ENCODE data around the gene GAL3ST1. TPM values are rescaled to one million over a fixed set of nuclear protein-coding genes. Genes with fewer than 3 reads are reported as not detected.

The GAL3ST1 gene
- total and polyA plus RNA-seq, 2 of the 8 experiments (the other 6 are each of a cell fraction or from before 2014, with no cell fraction given): 11.0 to 32.5 TPM

DNA sequence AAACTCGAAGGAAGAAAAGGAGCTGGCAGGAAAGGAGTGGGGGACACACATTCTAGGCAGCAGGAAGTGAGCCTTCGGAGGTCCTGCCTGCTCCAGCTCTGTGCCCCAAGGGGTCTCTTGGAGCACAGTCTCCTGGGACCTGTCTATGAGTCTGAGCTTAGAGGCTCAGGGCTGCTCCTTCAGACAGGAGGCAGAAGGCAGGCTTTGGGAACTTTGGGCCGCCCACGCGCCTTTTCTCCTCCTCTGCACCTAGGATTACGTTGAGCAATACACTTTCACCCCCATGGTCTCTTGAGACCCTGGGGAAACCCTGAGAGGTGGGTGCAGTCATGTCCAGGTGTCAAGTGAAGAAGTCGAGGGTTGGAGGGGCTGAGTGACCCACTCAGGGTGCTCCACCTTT is 33.5 kb upstream of the GAL3ST1 start:
- H3K4me1 ChIP-seq (replicated peaks in 1 of 4; ENCODE audit: control insufficient read depth in 3 of 4, insufficient read depth in 4 of 4, low read length in 3 of 4): peaks cover 3 to 31% (median 12%) of the 10 kb centered on the region in 4 experiments
- H2BK20ac ChIP-seq (ENCODE audit: low read length): no peak overlapping the region
- H3K23me2 ChIP-seq (ENCODE audit: low read depth, low read length): peaks cover 9% of the 10 kb centered on the region; the same call in 1 of the 2 replicates
- no peak overlapping the region for H4K5ac ChIP-seq (ENCODE audit: insufficient read length, low read depth, low read length)
- peaks cover 0 to 15% of the 10 kb centered on the region in 2 experiments; a peak in 2 of 4 replicates for H3K79me2 ChIP-seq (ENCODE audit: control insufficient read depth in 1 of 2, insufficient read depth in 2 of 2, low read length in 2 of 2)
- H3K27ac ChIP-seq (ENCODE audit: low read depth, low read length): peak overlapping the region; percentile 24; the same call in 1 of the 2 replicates
- H4K91ac ChIP-seq (replicated peaks; ENCODE audit: insufficient read length, low read length): peak overlapping the region; percentile 22
- peak overlapping the region; percentile 95 to 96 for H3K4me2 ChIP-seq (ENCODE audit: insufficient read depth in 1 of 2, low read depth in 2 of 2, low read length in 2 of 2)
- CTCF ChIA-PET (ENCODE audit: partially characterized antibody): interaction anchor here (0.5 to 7.0 kb wide), 14 partner anchors 10 to 274 kb away, joined by 3 to 52 read pairs (median 3); partner anchors contain the start of genes PES1 and SLC35E4
- H3K4me3 ChIP-seq (ENCODE audit: extremely low read depth in 1 of 4, insufficient read depth in 2 of 4, low read depth in 3 of 4, low read length in 4 of 4): peak overlapping the region in 3 of 4 experiments; percentile 8 to 73 (median 48); a peak in 5 of 8 replicates
- H3K27me3 ChIP-seq (replicated peaks in 1 of 4; ENCODE audit: control insufficient read depth in 3 of 4, extremely low read depth in 1 of 4, insufficient read depth in 3 of 4, low read length in 3 of 4): no peaks in the 10 kb centered on the region
- no peaks in the 10 kb centered on the region for H4K20me1 ChIP-seq (replicated peaks in 1 of 2; ENCODE audit: control insufficient read depth in 1 of 2, insufficient read depth in 2 of 2, low read length in 2 of 2)
- H3K9me3 ChIP-seq (ENCODE audit: insufficient read depth in 2 of 2, low read depth in 1 of 2, low read length in 1 of 2): no peaks in the 10 kb centered on the region
- no peak overlapping the region for H2BK15ac ChIP-seq (ENCODE audit: low read length)
- peak overlapping the region; percentile 97; the same call in 1 of the 2 replicates for H2BK5ac ChIP-seq (ENCODE audit: low read depth, low read length)
- POLR2A ChIA-PET (ENCODE audit: partially characterized antibody): interaction anchor here (0.9 to 3.5 kb wide), 9 partner anchors 10 to 184 kb away, joined by 3 to 16 read pairs (median 4); partner anchors contain the start of genes PES1 and SLC35E4
- H2BK120ac ChIP-seq (replicated peaks; ENCODE audit: low read depth, low read length): peak overlapping the region; percentile 19
- H3K14ac ChIP-seq (ENCODE audit: insufficient read length): no peak overlapping the region
- FAIRE-seq: no peak
- TF ChIP-seq ZNF274 (IDR thresholded peaks at IDR 0.05; ENCODE audit: borderline replicate concordance, extremely low read depth, low read length) (no peak), RNF2 (IDR thresholded peaks at IDR 0.05; ENCODE audit: borderline replicate concordance, low read depth, low read length, missing control alignments, poor library complexity, severe bottlenecking) (no peak), JUN (IDR thresholded peaks at IDR 0.05; ENCODE audit: low read depth, low read length) (no peak), CREB1 (IDR thresholded peaks at IDR 0.05) (no peak)
- H3K36me3 ChIP-seq (ENCODE audit: control insufficient read depth in 2 of 4, insufficient read depth in 4 of 4, low read length in 3 of 4): peaks cover 8 to 26% (median 18%) of the 10 kb centered on the region in 4 experiments; a peak in 7 of 8 replicates
- H2AK5ac ChIP-seq (ENCODE audit: low read depth, low read length): no peak overlapping the region; the same call in 1 of the 2 replicates
- peak overlapping the region; percentile 89 for H3K18ac ChIP-seq (ENCODE audit: extremely low read depth, low read length)
- peak overlapping the region in 1 of 4 experiments; percentile 57; a peak in 1 of 7 replicates for H3K9ac ChIP-seq (replicated peaks in 1 of 4; ENCODE audit: extremely low read depth in 1 of 4, low read depth in 3 of 4, low read length in 3 of 4)
- no peak overlapping the region for H4K8ac ChIP-seq (ENCODE audit: extremely low read depth, insufficient read depth, low read length)
- 0 out of 2 replicates have a peak, but pooled peaks cover 2% of the 10 kb centered on the region for H3K79me1 ChIP-seq (ENCODE audit: low read depth, low read length)
- H3K56ac ChIP-seq (replicated peaks; ENCODE audit: insufficient read length, low read depth, low read length): no peak overlapping the region
- no peak overlapping the region for H2AFZ ChIP-seq (ENCODE audit: low read length)
- peak overlapping the region; percentile 8 for H3K4ac ChIP-seq (replicated peaks; ENCODE audit: insufficient read length, low read depth, low read length)
- H3K23ac ChIP-seq (ENCODE audit: insufficient read length): no peak overlapping the region
- 93% methylated on average over 7 of the region's 7 CpGs; no CpG with 5 or more reads in 1 of the 2 experiments for WGBS, 2 experiments (ENCODE audit: extremely low coverage in 1 of 2, insufficient coverage in 1 of 2, insufficient read length in 1 of 2, insufficient replicate concordance in 2 of 2, low coverage in 1 of 2, low lambda C conversion rate in 2 of 2, missing lambda C conversion rate in 1 of 2)
- no peak for DNase-seq (ENCODE audit: low read depth in 1 of 2, low spot score in 2 of 2)
- H2BK12ac ChIP-seq (ENCODE audit: low read depth, low read length): peak overlapping the region; percentile 97; the same call in 1 of the 2 replicates

All from H1 (cell line).